ENCODE measurements around the gene LOXL4.

The LOXL4 gene

GRCh38 chr10:98294270-98294627, 26.3 kb upstream of the LOXL4 start:
- DNase-seq, result no peak

GRCh38 chr10:98293550-98294269, 25.7 kb upstream of the LOXL4 start:
- DNase-seq, result no peak

DNA sequence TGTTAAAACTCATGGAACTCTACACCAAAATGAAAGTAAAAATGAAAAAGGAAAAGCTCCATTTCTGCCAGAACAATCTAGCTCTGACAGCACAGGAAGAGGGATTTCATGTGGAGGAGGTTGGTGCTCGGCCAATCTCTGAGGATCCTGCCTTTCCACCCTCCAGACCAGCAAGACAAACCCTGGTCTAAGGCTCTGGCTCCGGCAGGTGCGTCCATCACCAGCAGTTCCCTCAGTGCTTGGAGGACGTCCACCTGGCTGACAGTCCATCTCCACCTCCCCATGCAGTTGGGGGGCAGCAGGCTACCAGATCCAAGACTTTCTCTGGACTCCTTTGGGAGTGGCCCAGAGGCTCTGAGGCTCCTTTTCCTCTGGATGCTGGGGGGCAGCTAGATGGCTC, 25.0 kb upstream of the LOXL4 start:
- no peak for DNase-seq

GRCh38 chr10:98289802-98290209, 21.8 kb upstream of the LOXL4 start:
- no peak for DNase-seq

- no peak for DNase-seq
These were observed 19.3 kb upstream of the LOXL4 start for GRCh38 chr10:98287321-98287720.

GRCh38 chr10:98286419-98286818, 18.4 kb upstream of the LOXL4 start:
- DNase-seq, result no peak

DNA sequence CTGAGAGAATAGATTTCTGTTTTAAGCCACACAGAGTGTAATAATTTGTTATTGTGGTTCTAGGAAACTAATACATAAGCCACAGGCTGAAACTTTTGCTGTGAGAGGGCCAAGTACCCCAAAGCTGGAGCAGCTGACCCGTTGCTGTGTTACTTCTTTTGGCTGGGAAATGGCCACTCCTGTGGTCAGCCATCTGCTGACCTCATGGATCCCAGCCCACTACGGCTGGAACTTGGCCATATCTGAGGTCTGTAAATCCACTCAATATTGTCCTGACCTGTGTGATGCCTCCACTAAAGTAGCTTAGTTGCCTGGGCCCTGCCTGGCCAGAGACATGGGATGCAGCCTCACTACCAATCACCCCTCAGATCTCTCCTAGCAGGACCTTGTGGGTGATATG, 17.4 kb upstream of the LOXL4 start:
- no peak for DNase-seq

GRCh38 chr10:98276311-98276710, 8.3 kb upstream of the LOXL4 start:
- DNase-seq, result no peak

GRCh38 chr10:98274562-98274961, 6.6 kb upstream of the LOXL4 start:
- DNase-seq, result no peak

DNA sequence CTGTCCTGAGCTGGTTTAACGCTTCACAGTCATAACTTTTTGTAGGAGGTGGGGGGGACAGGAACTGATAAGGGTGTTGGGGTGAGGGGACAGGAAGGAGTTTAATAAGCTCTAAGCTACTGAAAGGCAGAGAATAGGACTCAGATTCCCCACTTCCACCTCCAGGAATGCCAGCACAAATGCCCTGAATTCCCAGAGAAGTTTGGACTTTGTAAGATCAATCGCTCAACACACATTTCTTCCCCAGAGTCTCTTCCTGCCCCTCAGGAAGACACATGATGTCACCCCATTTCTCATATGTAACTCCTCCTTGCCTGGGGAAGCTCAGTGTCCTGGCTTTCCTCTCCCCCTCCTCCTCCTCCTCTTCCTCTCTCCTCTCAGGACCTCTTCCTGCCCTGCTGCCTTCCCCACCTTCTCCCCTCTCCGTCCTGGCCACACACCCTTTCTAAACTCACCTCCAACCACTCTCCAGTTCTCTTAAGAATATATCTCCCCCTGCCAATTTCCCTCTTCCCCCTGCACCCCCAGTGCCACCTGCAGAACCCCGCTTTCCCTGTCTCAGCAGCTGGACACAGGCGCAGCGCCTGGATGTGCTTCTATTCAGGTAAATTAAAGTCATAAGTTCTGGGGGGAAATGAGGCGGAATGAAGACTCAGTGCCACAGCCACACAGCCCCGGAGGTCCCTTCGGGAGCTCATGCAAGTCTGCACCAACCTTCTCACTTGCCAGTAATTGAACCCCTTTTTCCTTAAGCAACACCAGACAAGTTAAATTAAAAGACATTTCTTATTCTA, 5.3 kb upstream of the LOXL4 start:
- no peak for DNase-seq

DNA sequence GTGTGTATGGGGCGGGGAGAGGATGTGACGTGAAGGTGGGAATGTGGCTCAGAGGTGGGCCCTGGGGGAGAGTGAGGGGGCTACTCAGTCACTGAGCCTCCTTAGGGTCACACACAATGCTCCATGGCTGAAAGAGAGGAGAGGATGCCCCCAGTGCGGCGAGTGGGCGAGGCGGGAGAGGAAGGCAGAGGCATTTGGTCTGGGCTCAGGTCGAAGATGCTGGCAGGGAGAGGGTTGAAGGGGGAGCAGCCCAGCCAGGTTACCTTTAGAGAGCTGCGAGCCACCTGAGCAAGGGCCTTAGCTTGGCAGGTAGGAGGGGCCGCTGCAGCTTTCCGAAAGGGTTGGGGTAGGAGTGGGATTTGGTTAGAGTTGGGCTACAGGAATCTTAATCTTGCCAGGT, 4.7 kb upstream of the LOXL4 start:
- no peak for DNase-seq

GRCh38 chr10:98272245-98272644, 4.3 kb upstream of the LOXL4 start:
- no peak for DNase-seq

GRCh38 chr10:98270786-98271185, 2.8 kb upstream of the LOXL4 start:
- no peak for DNase-seq

DNA sequence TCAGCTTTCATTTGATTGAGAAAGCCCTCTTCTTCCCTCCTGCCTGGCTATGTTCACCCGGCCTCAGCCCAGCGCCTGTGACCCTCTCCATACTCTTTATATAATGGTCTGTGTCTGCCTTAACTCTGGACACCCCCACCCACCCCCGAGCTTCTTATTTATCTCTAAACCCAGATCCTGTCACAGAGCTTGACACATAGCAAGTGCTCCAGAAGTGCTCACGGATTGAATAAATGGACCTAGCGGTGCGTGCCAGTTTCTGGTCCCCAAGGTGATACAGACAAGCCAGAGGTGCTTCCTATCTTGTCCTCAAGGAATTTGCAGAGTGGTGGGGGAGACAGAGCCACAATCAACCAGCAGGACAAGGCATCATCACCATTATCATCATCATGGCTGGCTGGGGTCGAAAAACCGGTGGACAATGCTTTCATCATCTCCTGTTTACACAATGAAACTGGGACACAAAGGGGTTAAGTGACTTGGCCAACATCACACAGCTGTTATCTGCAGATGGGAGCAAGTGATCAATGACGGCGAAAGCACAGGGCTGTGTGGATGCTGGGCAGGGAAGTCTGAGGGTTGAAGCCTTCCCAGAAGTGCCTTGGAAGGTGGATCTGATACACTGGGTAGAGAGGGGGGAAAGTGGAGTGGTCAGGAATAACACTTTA, 2.2 kb upstream of the LOXL4 start:
- DNase-seq, result no peak

DNA sequence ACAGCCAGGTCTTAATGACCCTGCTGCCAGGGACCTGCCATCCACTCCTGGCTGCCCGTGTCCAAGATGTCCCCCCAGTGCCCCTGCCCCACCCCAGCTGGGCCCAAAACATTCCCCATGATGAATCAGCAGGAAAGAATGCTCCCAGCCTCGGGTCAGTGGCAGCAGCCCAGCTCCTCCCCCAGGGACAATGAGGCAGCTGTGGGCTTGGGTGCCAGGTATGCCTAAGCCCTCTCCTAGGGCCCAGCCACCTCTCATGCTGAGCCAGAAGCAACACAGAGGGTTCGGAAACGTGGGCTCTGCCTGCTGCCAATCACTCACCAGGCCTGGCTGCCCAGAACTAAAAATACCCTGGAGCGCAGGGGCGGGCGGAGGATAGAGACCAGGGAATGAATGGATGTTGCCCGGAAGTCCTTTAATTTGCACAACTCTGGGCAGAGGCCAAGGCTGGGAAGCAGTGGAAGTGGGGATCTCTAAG, 1.5 kb upstream of the LOXL4 start:
- no peak for DNase-seq

GRCh38 chr10:98268694-98269431, 869 bp upstream of the LOXL4 start:
- no peak for DNase-seq

DNA sequence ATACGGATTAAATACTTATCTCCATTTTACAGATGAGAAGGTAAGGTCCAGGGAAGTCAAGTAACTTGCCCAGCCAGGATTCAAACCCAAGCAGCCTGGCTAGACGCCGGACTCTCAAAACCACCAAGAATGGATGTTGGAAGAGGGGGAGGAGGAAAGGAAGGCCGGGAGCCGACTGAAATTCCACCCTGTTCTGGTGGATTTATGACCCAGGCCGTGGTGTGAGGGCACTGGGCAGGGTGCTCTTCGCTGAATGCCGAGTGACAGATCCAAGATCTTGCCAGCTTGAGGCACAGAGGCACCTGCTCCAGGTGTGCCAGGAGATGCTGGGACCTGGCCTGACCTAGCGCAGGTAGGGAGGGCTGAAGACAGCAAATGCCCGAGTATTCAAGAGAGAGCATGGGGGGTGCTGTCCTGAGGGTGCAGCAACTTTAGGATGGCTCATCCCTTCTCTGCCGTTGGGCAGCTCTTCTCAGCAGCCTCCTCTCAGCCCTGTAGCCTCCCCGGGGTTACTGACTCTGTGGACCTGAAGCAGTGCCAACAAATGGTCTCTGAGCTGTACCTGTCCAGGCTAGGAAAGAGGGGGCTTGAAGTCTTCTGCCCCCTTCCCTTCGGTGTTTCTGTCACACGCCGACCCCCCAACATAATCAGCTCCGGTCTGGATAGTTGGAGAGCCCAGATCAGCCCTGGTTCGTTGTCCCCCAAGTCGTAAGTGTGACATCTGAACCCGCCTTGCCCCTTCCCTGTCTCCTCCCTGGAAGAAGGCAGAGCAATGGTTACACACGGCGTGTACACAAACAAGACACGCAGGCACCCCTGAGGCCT, 713 bp downstream of the LOXL4 start:
- no peak for DNase-seq

- DNase-seq, result no peak
These were observed 1.3 kb downstream of the LOXL4 start for GRCh38 chr10:98266647-98267046.

DNA sequence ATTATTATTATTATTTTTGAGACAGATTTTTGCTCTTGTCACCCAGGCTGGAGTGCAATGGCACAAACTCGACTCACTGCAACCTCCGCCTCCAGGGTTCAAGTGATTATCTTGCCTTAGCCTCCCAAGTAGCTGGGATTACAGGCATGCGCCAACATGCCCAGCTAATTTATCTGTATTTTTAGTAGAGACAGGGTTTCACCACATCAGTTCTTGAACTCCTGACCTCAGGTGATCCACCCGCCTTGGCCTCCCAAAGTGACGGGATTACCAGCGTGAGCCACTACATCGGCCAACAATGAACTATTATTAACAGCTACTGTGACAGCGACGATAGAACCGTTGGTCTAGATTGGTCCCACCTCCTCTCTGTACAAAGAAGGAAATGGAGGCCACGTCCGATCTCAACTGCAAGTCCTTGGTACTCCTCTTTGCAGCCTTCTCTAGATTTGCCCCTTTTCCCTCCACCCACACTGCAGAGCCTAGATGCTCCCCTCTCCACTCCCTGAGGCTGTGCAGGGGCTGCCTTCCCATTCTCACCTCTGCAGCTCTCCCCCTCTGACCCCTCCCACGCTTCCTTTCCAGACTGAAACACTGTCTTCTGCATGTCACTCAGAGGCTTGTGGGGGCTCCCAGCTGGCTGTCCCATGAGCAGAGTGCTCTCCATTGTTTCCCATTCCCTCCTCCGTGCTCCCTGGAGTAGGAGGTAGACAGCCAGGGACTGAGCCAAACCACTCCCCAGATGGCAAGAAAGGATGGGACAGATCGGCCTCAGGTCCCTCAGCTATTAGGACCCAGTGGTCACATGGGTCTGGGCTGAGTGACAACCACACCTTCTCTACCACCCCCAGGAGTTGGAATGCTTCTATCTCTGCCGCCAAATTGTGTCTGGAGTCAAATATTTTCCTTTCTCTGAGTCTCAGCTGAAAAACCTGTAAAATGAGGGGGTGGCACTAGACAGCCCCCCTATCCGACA, 2.3 kb downstream of the LOXL4 start:
- no peak for DNase-seq

GRCh38 chr10:98264378-98265065, 3.5 kb downstream of the LOXL4 start:
- no peak for DNase-seq
